ENCODE measurements around the gene TUBD1.

TUBD1 gene

DNA sequence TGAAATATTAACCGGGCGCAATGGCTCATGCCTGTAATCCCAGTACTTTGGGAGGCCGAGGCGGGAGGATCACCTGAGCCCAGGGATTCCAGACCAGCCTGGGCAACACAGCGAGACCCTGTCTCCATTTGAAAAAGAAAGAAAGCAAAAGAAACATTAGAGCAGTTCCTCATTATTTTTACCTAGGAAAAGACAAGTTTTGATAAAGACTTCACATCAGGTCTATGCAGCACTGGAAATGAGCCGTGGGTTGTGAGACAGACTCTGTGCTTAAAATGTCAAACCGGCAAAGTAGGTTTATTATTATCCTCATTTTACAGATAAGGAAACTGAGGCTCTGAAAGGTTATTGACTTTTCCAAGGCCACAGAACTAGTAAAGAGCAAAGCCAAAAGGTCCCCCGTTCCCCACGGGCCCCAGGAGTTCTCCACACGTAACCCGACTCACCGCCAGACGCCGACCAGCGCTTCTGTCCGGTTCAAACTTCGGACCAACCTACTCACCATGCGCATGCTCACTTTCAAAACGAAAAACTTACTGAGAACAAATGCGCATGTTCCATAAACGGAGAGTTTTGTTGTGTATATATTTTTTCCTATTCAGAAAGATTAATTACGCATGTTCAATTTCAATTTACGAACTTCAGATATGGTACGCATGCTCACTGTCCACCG lies 356 bp downstream of the TUBD1 start:
- TF ChIP-seq, protein P1, sequence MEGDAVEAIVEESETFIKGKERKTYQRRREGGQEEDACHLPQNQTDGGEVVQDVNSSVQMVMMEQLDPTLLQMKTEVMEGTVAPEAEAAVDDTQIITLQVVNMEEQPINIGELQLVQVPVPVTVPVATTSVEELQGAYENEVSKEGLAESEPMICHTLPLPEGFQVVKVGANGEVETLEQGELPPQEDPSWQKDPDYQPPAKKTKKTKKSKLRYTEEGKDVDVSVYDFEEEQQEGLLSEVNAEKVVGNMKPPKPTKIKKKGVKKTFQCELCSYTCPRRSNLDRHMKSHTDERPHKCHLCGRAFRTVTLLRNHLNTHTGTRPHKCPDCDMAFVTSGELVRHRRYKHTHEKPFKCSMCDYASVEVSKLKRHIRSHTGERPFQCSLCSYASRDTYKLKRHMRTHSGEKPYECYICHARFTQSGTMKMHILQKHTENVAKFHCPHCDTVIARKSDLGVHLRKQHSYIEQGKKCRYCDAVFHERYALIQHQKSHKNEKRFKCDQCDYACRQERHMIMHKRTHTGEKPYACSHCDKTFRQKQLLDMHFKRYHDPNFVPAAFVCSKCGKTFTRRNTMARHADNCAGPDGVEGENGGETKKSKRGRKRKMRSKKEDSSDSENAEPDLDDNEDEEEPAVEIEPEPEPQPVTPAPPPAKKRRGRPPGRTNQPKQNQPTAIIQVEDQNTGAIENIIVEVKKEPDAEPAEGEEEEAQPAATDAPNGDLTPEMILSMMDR (IDR thresholded peaks at IDR 0.05; ENCODE audit: control insufficient read depth, insufficient read depth, low read depth, low read length, missing control alignments): no peak
- no peak for DNase-seq (ENCODE audit: low read depth)
- peak overlapping the region; percentile 99 for H3K4me3 ChIP-seq (ENCODE audit: control insufficient read depth, low read depth, low read length)

DNA sequence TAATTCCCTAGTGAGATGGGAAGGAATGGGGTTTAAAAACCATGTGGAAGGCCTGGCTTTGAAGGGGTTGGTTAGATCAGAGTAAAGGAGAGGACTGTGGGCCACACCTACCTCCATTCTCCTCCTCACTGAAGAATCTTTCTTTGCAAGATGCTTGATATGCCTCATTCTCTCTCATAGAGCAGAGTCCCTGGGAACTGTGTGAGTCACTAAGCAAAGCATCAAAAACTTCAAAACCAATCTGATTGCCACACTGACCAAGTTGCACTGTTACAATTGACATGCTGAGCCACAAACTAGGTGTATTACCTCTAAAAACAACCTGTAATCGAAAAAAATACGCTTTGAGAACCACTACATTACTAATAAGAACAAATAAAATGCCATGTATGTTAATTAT lies 2.0 kb downstream of the TUBD1 start:
- DNase-seq (ENCODE audit: low read depth): no peak
- H3K4me3 ChIP-seq (ENCODE audit: control insufficient read depth, low read depth, low read length): no peak overlapping the region
- TF ChIP-seq, protein P1 (IDR thresholded peaks at IDR 0.05; ENCODE audit: control insufficient read depth, insufficient read depth, low read depth, low read length, missing control alignments): no peak

DNA sequence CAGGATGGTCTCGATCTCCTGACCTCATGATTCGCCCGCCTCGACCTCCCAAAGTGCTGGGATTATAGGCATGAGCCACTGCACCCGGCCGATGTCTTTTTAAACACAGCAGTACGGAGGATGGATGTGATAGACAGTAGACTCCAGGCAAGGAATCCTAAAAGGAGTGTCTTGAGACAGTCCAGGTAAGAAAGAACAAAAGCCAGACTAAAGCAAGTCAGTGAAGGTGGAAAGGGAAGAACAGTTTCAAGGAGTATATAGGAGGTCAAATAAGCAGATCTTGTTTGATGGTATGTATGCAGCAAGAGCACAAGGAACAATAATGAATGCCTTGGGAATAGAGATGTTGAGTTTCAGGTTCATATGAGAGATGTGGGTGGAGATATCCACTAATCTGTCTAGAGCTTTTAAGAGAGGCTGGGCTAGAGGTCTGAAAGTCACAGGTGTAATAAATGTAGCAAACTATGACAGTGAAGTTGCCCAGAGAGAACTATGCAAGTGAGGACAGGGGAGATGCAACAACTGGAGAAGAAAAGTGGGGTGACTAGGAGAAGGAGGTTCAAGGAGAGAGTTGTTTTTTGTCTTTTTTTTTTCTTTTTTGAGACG lies 4.5 kb downstream of the TUBD1 start:
- no peak overlapping the region for H3K4me3 ChIP-seq (ENCODE audit: control insufficient read depth, low read depth, low read length)
- TF ChIP-seq, protein P1 (IDR thresholded peaks at IDR 0.05; ENCODE audit: control insufficient read depth, insufficient read depth, low read depth, low read length, missing control alignments): no peak
- no peak for DNase-seq (ENCODE audit: low read depth)

DNA sequence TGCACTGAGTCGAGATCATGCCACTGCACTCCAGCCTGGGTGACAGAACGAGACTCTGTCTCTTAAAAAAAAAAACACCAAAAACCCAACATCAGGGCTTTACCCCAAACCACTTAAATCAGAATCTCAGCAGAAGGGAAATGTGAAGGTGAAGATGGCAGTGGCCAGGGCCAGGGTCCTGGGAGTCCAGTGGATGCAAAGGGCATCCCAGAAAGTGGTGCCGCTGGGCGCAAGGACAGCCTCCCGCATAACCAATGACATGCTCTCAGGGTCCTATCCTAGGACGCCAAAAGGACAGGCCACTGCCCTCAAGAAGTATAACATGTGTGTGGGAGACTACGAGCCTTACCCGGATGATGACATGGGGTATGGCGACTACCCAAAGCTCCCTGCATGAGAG lies 7.9 kb downstream of the TUBD1 start:
- TF ChIP-seq, protein P1 (IDR thresholded peaks at IDR 0.05; ENCODE audit: control insufficient read depth, insufficient read depth, low read depth, low read length, missing control alignments): no peak
- no peak overlapping the region for H3K4me3 ChIP-seq (ENCODE audit: control insufficient read depth, low read depth, low read length)
- no peak for DNase-seq (ENCODE audit: low read depth)

DNA sequence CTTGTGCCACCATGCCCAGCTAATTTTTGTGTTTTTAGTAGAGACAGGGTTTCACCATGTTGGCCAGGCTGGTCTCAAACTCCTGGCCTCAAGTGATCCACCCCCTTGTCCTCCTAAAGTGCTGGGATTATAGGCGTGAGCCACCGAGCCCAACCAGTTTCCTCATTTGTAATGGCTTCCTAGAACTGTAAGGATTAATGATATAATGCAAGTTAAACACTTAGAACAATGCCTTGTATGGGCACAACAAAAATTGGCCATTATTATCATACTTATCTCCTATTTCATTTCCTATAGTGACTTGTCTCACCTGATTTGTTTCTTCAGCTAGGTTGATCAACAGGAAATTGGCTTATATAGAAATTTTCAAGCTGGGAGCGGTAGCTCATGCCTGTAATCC lies 14.1 kb downstream of the TUBD1 start:
- H3K4me3 ChIP-seq (ENCODE audit: control insufficient read depth, low read depth, low read length): no peak overlapping the region
- TF ChIP-seq, protein P1 (IDR thresholded peaks at IDR 0.05; ENCODE audit: control insufficient read depth, insufficient read depth, low read depth, low read length, missing control alignments): no peak
- DNase-seq (ENCODE audit: low read depth): no peak

DNA sequence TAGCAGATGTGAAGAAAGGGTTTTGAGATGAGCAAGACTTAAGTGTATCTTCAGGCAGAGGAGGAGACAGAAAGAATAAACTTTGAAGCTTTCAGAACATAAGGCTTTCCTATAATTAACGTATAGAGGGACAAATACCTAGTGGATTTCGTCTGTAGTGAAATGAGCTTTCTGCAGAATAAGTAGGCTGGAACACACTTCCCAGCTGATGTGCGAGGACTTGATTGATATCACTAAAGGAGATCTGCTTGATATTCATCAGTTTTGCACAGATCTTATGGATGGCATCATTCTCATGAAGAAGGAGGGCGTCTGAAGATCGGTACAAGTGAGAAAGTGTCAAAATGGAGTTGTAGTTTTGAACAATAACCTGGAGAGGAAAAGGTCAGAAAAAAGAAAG lies 14.8 kb downstream of the TUBD1 start:
- TF ChIP-seq, protein P1 (IDR thresholded peaks at IDR 0.05; ENCODE audit: control insufficient read depth, insufficient read depth, low read depth, low read length, missing control alignments): no peak
- no peak for DNase-seq (ENCODE audit: low read depth)
- H3K4me3 ChIP-seq (ENCODE audit: control insufficient read depth, low read depth, low read length): no peak overlapping the region

All from AG09309 (cell line).